GM12891 (cell line): ENCODE results near the gene RANBP17.

Source experiments
- PAX5 ChIP-seq: IDR thresholded peaks from 2 replicates; pipeline ENCODE4 v1.6.1; 2011; ENCODE audit warnings: low read length, moderate library complexity, mild to moderate bottlenecking; ENCODE audit not compliant: insufficient read depth, severe bottlenecking
- POLR2A ChIP-seq: IDR thresholded peaks from 2 replicates; pipeline ENCODE4 v1.6.1; 2011; ENCODE audit warnings: low read depth, low read length, control low read depth
- POLR2AphosphoS5 ChIP-seq: IDR thresholded peaks from 2 replicates; pipeline ENCODE4 v1.6.1; 2011; ENCODE audit warnings: low read depth, low read length, control low read depth
- SPI1 ChIP-seq: IDR thresholded peaks from 2 replicates; pipeline ENCODE4 v1.6.1; 2011; ENCODE audit warnings: low read depth, low read length, control low read depth
- TAF1 ChIP-seq: IDR thresholded peaks from 2 replicates; pipeline ENCODE4 v1.6.1; 2011; ENCODE audit warnings: low read depth, low read length, control low read depth

DNA sequence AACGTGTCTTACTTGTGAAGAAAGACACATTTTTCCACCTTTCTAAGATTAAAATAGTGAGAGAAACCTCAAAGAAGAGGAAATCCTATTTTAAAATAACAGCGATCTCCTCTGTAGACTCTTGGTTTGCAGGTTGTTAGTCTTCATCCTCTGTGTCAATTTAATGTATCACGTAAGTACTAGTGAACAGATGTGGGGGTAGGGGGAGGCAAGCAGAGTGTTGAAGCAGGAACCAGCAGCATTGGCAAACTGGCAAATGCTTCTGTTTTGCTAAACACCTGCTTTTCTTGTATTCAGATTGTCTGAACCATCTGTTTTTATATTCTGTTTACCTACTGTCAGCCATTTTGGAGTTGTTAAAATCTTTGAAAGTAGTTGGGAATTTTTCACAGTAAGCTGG, 288.0 kb downstream of the RANBP17 start:
- TF ChIP-seq SPI1 (no peak), POLR2AphosphoS5 (no peak), POLR2A (no peak), TAF1 (no peak), PAX5 (no peak)
